ENCODE data around the gene FOXRED1.
"Not testable (repeated sequence)": the region's sequence is repeated elsewhere in the genome, so short reads cannot be mapped to it uniquely, and the experiment has no call there.

FOXRED1 gene

GRCh38 chr11:126277322-126277721 lies 8.4 kb downstream of the FOXRED1 start:
- DNase-seq (ENCODE audit: low read depth in 2 of 2, low spot score in 1 of 2) = no peak

GRCh38 chr11:126277780-126278179 lies 8.8 kb downstream of the FOXRED1 start:
- DNase-seq (ENCODE audit: low read depth in 2 of 2, low spot score in 1 of 2) = no peak

GRCh38 chr11:126279191-126279590 lies 10.2 kb downstream of the FOXRED1 start:
- DNase-seq (ENCODE audit: low read depth in 2 of 2, low spot score in 1 of 2) = no peak

- DNase-seq (ENCODE audit: low read depth in 2 of 2, low spot score in 1 of 2) = no peak
Observed at GRCh38 chr11:126280595-126280994, 11.6 kb downstream of the FOXRED1 start.

- DNase-seq (ENCODE audit: low read depth in 2 of 2, low spot score in 1 of 2) = no peak
Observed at GRCh38 chr11:126281245-126281644, 12.3 kb downstream of the FOXRED1 start.

GRCh38 chr11:126281666-126282175 lies 12.8 kb downstream of the FOXRED1 start:
- DNase-seq (ENCODE audit: low read depth in 2 of 2, low spot score in 1 of 2) = no peak

- no peak for DNase-seq (ENCODE audit: low read depth in 2 of 2, low spot score in 1 of 2)
Observed at GRCh38 chr11:126282361-126282735, 13.4 kb downstream of the FOXRED1 start.

- no peak for DNase-seq (ENCODE audit: low read depth in 2 of 2, low spot score in 1 of 2)
Observed at GRCh38 chr11:126282736-126283591, 14.0 kb downstream of the FOXRED1 start, which contains the start of gene TIRAP. TSS of gene TIRAP (plus strand) at chr11:126283093. CDS start at chr11:126290895, 7,802 bp downstream.

- DNase-seq (ENCODE audit: low read depth in 2 of 2, low spot score in 1 of 2) = peak; percentile 71 to 76
Observed at GRCh38 chr11:126284829-126285228, 15.9 kb downstream of the FOXRED1 start.

GRCh38 chr11:126288237-126288636 lies 19.3 kb downstream of the FOXRED1 start:
- no peak for DNase-seq (ENCODE audit: low read depth in 2 of 2, low spot score in 1 of 2)

GRCh38 chr11:126290887-126291286 lies 21.9 kb downstream of the FOXRED1 start:
- no peak for DNase-seq (ENCODE audit: low read depth in 2 of 2, low spot score in 1 of 2)

GRCh38 chr11:126293726-126294125 lies 24.8 kb downstream of the FOXRED1 start:
- no peak for DNase-seq (ENCODE audit: low read depth in 2 of 2, low spot score in 1 of 2)

- DNase-seq (ENCODE audit: low read depth in 2 of 2, low spot score in 1 of 2) = no peak
Observed at GRCh38 chr11:126297004-126297403, 28.1 kb downstream of the FOXRED1 start.

GRCh38 chr11:126303623-126304456 lies 34.9 kb downstream of the FOXRED1 start, which contains the start of gene DCPS:
TSS of gene DCPS (plus strand) at chr11:126304060. CDS start at chr11:126304081, 21 bp downstream.
- DNase-seq (ENCODE audit: low read depth in 2 of 2, low spot score in 1 of 2) = peak; percentile 60 to 73

GRCh38 chr11:126304457-126305075 lies 35.6 kb downstream of the FOXRED1 start:
- no peak for DNase-seq (ENCODE audit: low read depth in 2 of 2, low spot score in 1 of 2)

- no peak for DNase-seq (ENCODE audit: low read depth in 2 of 2, low spot score in 1 of 2)
Observed at GRCh38 chr11:126305699-126306098, 36.7 kb downstream of the FOXRED1 start.

- DNase-seq (ENCODE audit: low read depth in 2 of 2, low spot score in 1 of 2) = no peak
Observed at GRCh38 chr11:126307706-126308105, 38.8 kb downstream of the FOXRED1 start.

- DNase-seq (ENCODE audit: low read depth in 2 of 2, low spot score in 1 of 2) = no peak
Observed at GRCh38 chr11:126308271-126308671, 39.3 kb downstream of the FOXRED1 start.

GRCh38 chr11:126308771-126309170 lies 39.8 kb downstream of the FOXRED1 start:
- not testable (repeated sequence) for DNase-seq (ENCODE audit: low read depth in 2 of 2, low spot score in 1 of 2)

- DNase-seq (ENCODE audit: low read depth in 2 of 2, low spot score in 1 of 2) = peak in 1 of 2 donors; percentile 34
Observed at GRCh38 chr11:126310200-126310991, 41.4 kb downstream of the FOXRED1 start.

GRCh38 chr11:126310992-126311310 lies 42.0 kb downstream of the FOXRED1 start:
- DNase-seq (ENCODE audit: low read depth in 2 of 2, low spot score in 1 of 2) = no peak

All from stimulated activated CD8-positive, alpha-beta memory T cell treated with anti-CD3 and anti-CD28 coated beads, Interleukin-4, amount 100 ng/mL, for 4 hours (primary cell).